Activated T-cell treated with anti-CD3 and anti-CD28 coated beads, Interleukin-2, amount 50 U/mL, for 4 hours (primary cell): ENCODE measurements around the gene EVL. TPM values are rescaled to one million over a fixed set of nuclear protein-coding genes. Genes with fewer than 3 reads are reported as not detected.
A peak's percentile ranks its signal among the peaks of the same experiment; 100 is the strongest.

Experiments
- ATAC-seq, 2 donors: fragments of 200-7000 bp; cut with Tn5 transposase; one replicate each; pipeline ENCODE4 v1.10.0; 2021
- DNase-seq: peaks from one replicate; pipeline ENCODE4 v3.0.0-alpha.2; 2020
- H3K27me3 Mint-ChIP-seq: one replicate; pipeline ENCODE4 v1.8.0; 2021; ENCODE audit warnings: low read depth, mixed read lengths
- H3K36me3 Mint-ChIP-seq: one replicate; pipeline ENCODE4 v1.8.0; 2022; ENCODE audit warnings: mixed read lengths; ENCODE audit not compliant: insufficient read depth
- H3K4me1 Mint-ChIP-seq: one replicate; pipeline ENCODE4 v1.8.0; 2021; ENCODE audit warnings: low read depth, mixed read lengths
- H3K4me3 Mint-ChIP-seq: one replicate; pipeline ENCODE4 v1.8.0; 2021; ENCODE audit warnings: mild to moderate bottlenecking, moderate library complexity, mixed read lengths
- H3K9me3 Mint-ChIP-seq: one replicate; pipeline ENCODE4 v1.8.0; 2021; ENCODE audit warnings: mixed read lengths
- total RNA-seq, 3 donors: library from RNA; stranded (reverse); gene quantifications; one replicate each; pipeline ENCODE4 v1.2.1, GENCODE V29; 2021

The EVL gene
- total RNA-seq, 3 donors from 2014 or later: 79.4 to 112 (median 107) TPM

DNA sequence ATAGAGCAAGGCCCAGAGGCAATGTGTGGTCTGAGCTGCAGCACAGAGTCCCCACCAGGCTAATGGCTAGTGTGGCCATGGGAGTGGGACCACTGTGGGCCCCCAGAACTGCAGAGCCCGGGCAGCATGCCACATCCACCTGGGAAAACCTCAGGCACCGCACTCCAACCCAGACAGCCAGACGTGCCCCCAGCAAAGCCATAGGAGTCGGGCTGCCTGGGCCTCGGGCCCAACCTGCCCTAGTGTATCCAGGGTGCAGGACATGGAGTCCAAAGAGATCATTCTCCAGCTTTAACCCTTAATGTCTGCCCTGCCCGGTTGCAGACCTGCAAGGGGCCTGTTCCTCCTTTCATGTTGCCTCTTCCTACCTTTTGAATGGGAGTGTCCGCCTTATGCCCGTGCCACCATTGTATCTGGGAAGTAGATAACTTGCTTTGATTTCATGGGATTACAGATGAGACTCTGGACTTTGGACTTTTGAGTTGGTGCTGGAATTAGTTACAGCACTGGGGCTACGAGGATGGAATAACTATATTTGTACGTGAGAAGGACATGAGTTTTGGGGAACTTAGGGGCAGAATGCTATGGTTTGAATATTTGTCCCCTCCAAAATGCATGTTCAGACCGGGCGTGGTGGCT, 123.3 kb downstream of the EVL start:
- no peaks in the 10 kb centered on the region for H3K36me3 Mint-ChIP-seq
- H3K27me3 Mint-ChIP-seq: no peaks in the 10 kb centered on the region
- ATAC-seq (no peak), DNase-seq (no peak)
- H3K9me3 Mint-ChIP-seq: no peaks in the 10 kb centered on the region
- peaks cover 5% of the 10 kb centered on the region for H3K4me1 Mint-ChIP-seq
- no peak overlapping the region for H3K4me3 Mint-ChIP-seq

DNA sequence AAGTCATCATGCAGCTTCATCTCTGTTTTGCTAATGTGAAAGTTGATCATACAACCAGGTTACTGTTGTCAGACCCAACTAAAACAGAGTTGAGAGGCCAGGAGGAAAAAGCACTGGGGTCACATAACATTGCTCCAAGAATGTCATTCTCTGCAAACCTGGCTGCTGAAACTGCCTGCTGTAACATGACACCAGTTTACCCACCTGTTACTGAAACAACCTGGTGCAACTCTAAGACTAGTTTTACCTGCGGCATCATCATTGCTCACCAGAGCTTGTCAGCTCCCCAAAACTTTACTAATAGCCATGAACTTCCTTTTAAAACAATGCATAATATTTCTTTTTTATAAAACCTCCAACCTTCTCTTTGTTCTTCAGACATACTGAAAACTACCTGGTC, 124.9 kb downstream of the EVL start:
- H3K4me3 Mint-ChIP-seq: no peak overlapping the region
- ATAC-seq (no peak), DNase-seq (no peak)
- H3K4me1 Mint-ChIP-seq: peaks cover 10% of the 10 kb centered on the region
- no peaks in the 10 kb centered on the region for H3K9me3 Mint-ChIP-seq
- no peaks in the 10 kb centered on the region for H3K27me3 Mint-ChIP-seq
- H3K36me3 Mint-ChIP-seq: no peaks in the 10 kb centered on the region

DNA sequence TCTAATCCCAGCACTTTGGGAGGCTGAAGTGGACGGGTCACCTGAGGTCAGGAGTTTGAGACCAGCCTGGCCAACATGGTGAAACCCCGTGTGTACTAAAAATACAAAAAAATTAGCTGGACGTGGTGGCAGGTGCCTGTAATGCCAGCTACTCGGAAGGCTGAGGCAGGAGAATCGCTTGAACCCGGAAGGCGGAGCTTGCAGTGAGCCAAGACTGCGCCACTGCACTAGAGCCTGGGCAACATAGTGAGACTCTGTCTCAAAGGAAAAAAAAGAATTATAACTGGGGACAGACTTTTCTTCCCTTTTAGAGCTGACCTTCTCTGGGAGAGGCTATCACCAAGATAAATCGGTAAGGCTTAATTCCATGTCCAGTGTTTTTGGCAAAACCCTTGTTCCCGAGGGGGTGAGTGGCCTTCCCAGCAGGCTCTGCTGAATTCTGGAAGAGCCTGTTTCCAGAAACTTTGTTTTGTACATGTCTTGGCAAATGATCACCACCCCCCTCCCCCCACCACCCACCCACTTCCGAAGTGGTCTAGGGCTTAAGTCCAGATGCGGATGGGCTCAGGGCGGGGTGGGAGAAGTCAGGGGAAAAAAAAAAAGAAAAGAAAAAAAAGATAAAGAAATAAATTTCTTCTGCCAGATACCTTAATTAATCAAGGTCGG, 126.5 kb downstream of the EVL start:
- H3K36me3 Mint-ChIP-seq: no peaks in the 10 kb centered on the region
- H3K4me3 Mint-ChIP-seq: no peak overlapping the region
- DNase-seq: no peak
- no peaks in the 10 kb centered on the region for H3K27me3 Mint-ChIP-seq
- no peak for ATAC-seq
- peaks cover 10% of the 10 kb centered on the region for H3K4me1 Mint-ChIP-seq
- no peaks in the 10 kb centered on the region for H3K9me3 Mint-ChIP-seq

DNA sequence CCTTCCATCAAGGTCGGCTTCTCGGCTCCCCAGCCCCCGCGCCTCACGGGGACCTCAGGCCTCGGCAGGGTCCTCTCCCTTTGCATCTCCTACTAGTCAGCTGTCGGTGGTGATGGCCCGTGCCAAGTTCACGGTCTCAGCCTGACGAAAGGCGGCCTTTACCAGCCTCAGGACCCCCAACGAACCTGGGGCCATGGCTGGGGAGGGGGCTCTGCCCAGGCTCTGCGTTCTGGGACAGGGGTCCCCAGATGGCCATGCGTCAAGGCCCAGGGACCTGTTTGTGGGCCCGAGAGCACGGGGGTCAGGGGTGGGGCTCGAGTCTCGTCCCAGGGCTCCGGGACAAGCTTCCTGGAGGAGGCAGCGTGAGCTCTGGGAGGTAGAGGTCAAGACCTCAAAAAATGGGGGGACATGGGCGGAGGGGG, 127.0 kb downstream of the EVL start:
- H3K36me3 Mint-ChIP-seq: no peaks in the 10 kb centered on the region
- peak overlapping the region; percentile 66 for H3K4me3 Mint-ChIP-seq
- no peak for DNase-seq
- ATAC-seq: no peak
- no peaks in the 10 kb centered on the region for H3K9me3 Mint-ChIP-seq
- peaks cover 10% of the 10 kb centered on the region for H3K4me1 Mint-ChIP-seq
- H3K27me3 Mint-ChIP-seq: no peaks in the 10 kb centered on the region

DNA sequence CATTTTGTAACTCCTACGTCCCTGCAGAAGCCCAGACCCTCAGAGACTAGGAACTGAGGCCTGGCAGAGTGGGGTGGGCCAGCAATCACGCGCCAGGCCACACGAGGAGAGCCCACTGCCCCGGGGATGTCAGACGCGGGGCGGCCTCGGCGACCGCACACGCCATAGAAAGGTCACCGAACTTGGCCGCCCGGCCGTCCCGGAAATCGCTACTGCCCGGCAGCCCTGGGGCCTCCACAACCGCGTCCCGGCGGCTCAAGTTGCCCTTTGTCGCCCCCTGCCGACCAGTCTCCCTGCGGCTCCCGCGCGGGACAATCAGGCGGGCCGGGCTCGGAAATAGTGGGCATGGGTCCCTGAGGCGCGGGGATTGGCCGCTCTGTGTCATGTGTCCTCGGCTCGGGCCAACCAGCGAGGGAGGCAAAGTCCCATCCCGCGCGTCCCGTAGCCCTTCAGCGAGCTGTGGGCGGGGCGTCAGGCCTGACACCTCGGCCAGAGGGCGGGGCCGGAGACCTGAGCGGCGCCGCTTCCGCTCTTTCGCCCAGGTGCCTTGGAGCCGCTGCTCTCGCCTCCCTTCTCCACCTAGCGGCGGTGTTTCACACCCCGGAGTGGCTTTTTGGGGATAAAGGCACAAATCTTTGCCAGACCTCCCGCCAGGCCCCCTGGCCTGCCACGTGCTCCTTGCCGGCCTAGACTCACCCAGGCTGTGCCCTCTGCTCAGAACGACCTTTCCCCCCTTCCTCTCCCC, 127.6 kb downstream of the EVL start:
- H3K9me3 Mint-ChIP-seq: no peaks in the 10 kb centered on the region
- DNase-seq: peak; percentile 99

More for the DNA sequence above, 127.6 kb downstream of the EVL start:
- peaks cover 10% of the 10 kb centered on the region for H3K4me1 Mint-ChIP-seq
- no peaks in the 10 kb centered on the region for H3K36me3 Mint-ChIP-seq
- peak; percentile 99 to 100 for ATAC-seq
- no peaks in the 10 kb centered on the region for H3K27me3 Mint-ChIP-seq
- peak overlapping the region; percentile 66 for H3K4me3 Mint-ChIP-seq

Other genes starting within 250 kb of the EVL start
- gene DEGS2, start 94.2 kb downstream of the EVL start, total RNA-seq: under 1 TPM; 0.19 to 0.40 (median 0.40) TPM
- 10 to 100 TPM; 81.3 to 90.1 (median 88.3) TPM for gene YY1, start 173.7 kb downstream of the EVL start, total RNA-seq
- 10 to 100 TPM in 1 of 3 donors, 1 to 10 TPM in 2; 6.2 to 10.8 (median 6.6) TPM for gene SLC25A29, start 241.0 kb downstream of the EVL start, total RNA-seq